ENCODE results near the gene PRLR.

The PRLR gene

DNA sequence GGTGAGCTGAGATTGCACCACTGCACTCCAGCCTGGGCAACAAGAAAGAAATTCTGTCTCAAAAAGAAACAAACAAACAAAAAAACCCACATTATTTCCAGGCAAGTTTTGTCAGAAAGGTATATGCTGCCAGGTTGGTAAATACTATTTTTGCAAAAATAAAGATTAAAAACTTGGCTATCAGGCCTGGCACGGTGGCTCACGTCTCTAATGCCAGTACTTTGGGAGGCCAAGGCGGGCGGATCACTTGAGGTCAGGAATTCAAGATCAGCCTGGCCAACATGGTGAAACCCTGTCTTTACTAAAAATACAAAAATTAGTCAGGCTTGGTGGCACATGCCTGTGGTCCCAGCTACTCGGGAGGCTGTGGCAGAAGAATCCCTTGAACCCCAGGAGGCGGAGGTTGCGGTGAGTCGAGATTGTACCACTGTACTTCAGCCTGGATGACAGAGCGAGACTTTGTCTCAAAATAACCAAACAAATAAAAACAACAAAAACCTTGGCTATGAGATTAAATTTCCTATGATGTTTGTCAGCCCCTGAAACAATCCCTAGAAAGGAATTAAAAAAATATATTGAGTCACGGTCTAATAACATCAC is 205.3 kb downstream of the PRLR start:
- TF ChIP-seq OSR1 (CRISPR knock-in tag; IDR thresholded peaks at IDR 0.05) (no peak), ISL1 (CRISPR knock-in tag; IDR thresholded peaks at IDR 0.05) (no peak)
- no peak for ATAC-seq

DNA sequence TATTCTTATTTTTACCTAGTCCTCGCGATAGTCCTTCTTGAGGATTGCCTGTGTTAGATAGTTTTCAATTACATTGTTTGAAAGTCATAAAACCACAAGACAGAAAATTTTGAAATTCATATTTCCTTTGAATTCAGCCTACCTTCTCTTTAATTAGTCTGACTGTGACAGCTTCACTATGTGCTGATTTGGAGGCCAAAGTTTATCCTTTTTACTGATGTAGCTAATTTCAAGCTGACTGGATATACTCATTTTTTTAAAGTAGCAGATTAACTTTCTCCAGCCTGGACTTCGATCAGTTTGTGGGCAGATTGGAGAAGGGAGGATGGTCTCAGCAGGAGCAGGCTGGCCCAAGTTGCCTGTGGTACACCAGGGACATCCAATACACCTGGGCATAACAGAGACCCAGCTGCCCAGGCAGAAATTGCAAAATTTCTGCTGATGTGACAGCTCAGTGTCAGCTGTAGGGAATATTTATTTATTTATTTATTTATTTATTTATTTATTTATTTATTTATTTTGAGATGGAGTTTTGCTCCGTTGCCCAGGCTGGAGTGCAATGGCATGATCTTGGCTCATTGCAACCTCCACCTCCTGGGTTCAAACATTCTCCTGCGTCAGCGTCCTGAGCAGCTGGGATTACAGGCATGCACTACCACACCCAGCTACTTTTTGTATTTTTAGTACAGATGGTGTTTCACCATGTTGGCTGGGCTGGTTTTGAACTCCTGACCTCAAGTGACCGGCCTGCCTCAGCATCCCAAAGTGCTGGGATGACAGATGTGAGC is 206.7 kb downstream of the PRLR start:
- TF ChIP-seq ARNTL (CRISPR knock-in tag; IDR thresholded peaks at IDR 0.05; ENCODE audit: borderline replicate concordance, low read depth) (no peak), ESRRG (CRISPR knock-in tag; IDR thresholded peaks at IDR 0.05) (no peak), TCF4 (CRISPR knock-in tag; IDR thresholded peaks at IDR 0.05; ENCODE audit: borderline replicate concordance) (no peak), TOX (CRISPR knock-in tag; IDR thresholded peaks at IDR 0.05; ENCODE audit: borderline replicate concordance) (no peak), CSDC2 (CRISPR knock-in tag; IDR thresholded peaks at IDR 0.05) (no peak), ZFP3 (CRISPR knock-in tag; IDR thresholded peaks at IDR 0.05) (no peak), RARB (CRISPR knock-in tag; IDR thresholded peaks at IDR 0.05) (no peak), SNAI2 (CRISPR knock-in tag; IDR thresholded peaks at IDR 0.05) (no peak), GLIS3 (CRISPR knock-in tag; IDR thresholded peaks at IDR 0.05) (no peak)
- TF ChIP-seq, protein P1, sequence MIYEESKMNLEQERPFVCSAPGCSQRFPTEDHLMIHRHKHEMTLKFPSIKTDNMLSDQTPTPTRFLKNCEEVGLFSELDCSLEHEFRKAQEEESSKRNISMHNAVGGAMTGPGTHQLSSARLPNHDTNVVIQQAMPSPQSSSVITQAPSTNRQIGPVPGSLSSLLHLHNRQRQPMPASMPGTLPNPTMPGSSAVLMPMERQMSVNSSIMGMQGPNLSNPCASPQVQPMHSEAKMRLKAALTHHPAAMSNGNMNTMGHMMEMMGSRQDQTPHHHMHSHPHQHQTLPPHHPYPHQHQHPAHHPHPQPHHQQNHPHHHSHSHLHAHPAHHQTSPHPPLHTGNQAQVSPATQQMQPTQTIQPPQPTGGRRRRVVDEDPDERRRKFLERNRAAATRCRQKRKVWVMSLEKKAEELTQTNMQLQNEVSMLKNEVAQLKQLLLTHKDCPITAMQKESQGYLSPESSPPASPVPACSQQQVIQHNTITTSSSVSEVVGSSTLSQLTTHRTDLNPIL (CRISPR knock-in tag; IDR thresholded peaks at IDR 0.05; ENCODE audit: low read depth): no peak
- TF ChIP-seq, protein P2, sequence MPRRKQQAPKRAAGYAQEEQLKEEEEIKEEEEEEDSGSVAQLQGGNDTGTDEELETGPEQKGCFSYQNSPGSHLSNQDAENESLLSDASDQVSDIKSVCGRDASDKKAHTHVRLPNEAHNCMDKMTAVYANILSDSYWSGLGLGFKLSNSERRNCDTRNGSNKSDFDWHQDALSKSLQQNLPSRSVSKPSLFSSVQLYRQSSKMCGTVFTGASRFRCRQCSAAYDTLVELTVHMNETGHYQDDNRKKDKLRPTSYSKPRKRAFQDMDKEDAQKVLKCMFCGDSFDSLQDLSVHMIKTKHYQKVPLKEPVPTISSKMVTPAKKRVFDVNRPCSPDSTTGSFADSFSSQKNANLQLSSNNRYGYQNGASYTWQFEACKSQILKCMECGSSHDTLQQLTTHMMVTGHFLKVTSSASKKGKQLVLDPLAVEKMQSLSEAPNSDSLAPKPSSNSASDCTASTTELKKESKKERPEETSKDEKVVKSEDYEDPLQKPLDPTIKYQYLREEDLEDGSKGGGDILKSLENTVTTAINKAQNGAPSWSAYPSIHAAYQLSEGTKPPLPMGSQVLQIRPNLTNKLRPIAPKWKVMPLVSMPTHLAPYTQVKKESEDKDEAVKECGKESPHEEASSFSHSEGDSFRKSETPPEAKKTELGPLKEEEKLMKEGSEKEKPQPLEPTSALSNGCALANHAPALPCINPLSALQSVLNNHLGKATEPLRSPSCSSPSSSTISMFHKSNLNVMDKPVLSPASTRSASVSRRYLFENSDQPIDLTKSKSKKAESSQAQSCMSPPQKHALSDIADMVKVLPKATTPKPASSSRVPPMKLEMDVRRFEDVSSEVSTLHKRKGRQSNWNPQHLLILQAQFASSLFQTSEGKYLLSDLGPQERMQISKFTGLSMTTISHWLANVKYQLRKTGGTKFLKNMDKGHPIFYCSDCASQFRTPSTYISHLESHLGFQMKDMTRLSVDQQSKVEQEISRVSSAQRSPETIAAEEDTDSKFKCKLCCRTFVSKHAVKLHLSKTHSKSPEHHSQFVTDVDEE (CRISPR knock-in tag; IDR thresholded peaks at IDR 0.05): no peak
- TF ChIP-seq, protein P3, sequence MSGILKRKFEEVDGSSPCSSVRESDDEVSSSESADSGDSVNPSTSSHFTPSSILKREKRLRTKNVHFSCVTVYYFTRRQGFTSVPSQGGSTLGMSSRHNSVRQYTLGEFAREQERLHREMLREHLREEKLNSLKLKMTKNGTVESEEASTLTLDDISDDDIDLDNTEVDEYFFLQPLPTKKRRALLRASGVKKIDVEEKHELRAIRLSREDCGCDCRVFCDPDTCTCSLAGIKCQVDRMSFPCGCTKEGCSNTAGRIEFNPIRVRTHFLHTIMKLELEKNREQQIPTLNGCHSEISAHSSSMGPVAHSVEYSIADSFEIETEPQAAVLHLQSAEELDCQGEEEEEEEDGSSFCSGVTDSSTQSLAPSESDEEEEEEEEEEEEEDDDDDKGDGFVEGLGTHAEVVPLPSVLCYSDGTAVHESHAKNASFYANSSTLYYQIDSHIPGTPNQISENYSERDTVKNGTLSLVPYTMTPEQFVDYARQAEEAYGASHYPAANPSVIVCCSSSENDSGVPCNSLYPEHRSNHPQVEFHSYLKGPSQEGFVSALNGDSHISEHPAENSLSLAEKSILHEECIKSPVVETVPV (CRISPR knock-in tag; IDR thresholded peaks at IDR 0.05): no peak
- TF ChIP-seq, protein P4, sequence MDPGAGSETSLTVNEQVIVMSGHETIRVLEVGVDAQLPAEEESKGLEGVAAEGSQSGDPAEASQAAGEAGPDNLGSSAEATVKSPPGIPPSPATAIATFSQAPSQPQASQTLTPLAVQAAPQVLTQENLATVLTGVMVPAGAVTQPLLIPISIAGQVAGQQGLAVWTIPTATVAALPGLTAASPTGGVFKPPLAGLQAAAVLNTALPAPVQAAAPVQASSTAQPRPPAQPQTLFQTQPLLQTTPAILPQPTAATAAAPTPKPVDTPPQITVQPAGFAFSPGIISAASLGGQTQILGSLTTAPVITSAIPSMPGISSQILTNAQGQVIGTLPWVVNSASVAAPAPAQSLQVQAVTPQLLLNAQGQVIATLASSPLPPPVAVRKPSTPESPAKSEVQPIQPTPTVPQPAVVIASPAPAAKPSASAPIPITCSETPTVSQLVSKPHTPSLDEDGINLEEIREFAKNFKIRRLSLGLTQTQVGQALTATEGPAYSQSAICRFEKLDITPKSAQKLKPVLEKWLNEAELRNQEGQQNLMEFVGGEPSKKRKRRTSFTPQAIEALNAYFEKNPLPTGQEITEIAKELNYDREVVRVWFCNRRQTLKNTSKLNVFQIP (CRISPR knock-in tag; IDR thresholded peaks at IDR 0.05; ENCODE audit: borderline replicate concordance, low read depth): no peak
- no peak for ATAC-seq

DNA sequence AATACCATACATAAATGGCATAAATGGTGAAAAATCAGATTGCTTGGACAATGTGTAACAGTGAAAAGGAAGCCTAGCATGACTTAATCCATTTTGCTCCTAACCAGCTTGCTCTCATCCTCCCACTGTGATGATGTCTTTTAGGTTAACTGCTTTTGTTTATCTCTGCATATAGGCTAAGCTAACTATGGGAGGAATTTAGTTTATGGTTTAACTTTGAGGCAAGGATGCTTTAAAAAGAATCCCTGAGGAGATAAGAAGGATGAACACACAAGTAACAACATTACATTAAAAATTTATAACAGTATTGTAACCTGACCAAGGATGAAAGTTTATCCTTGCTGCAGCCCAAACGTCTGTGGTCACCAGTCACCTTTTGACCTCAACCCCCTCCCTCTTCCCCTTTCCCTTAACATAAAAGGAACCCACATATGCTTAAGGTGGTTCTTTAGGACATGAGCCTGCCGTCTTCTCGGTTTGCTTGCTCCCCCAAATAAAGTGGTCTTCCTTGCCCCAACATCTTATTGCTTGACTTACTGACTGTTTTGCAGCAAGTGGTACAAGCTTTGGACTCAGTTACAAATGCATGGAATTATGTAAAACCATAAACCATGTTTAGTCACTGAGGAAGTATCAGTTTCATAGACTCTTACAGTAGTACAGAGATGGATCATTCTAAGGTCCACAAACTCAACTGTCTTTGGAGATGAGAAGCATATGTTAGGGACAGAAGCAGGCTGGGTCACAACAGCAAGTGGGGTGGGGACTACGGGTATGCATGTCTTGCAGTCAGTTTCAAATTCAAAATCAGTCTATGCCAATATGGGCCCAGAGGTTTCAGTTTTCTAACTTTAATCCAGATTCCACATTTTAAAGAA is 213.9 kb downstream of the PRLR start:
- no peak for TF ChIP-seq TCF4 (CRISPR knock-in tag; IDR thresholded peaks at IDR 0.05; ENCODE audit: borderline replicate concordance)
- TF ChIP-seq RARB (CRISPR knock-in tag; IDR thresholded peaks at IDR 0.05): no peak
- ATAC-seq: no peak

DNA sequence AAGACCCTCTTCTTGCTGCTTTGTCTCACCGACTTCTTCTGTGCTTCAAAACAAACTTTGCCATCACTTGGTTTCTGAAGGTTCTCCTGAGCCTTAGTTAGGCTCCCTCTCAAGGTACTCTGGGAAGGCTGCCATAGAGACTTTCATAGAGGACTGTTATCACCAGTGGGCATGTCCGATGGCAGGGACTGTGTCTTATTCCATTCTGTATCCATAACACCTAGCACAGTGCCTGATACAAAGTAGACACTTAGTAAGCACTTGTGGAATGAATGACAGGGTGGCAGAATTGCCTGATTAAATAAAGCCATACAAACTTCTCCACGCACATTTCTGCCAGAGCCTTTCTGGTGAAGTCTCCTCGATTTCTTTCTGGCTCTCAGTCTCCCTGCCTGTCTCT is 215.2 kb downstream of the PRLR start:
- no peak for ATAC-seq
- TF ChIP-seq, protein P2 (CRISPR knock-in tag; IDR thresholded peaks at IDR 0.05): no peak
- TF ChIP-seq TOX (CRISPR knock-in tag; IDR thresholded peaks at IDR 0.05; ENCODE audit: borderline replicate concordance) (no peak), ZNF8 (CRISPR knock-in tag; IDR thresholded peaks at IDR 0.05) (no peak), ZNF565 (CRISPR knock-in tag; conservative IDR thresholded peaks at IDR 0.05; ENCODE audit: low read depth) (no peak), ARNTL (CRISPR knock-in tag; IDR thresholded peaks at IDR 0.05; ENCODE audit: borderline replicate concordance, low read depth) (no peak), ZC3H10 (CRISPR knock-in tag; IDR thresholded peaks at IDR 0.05) (no peak), RARB (CRISPR knock-in tag; IDR thresholded peaks at IDR 0.05) (no peak), ZFP30 (CRISPR knock-in tag; IDR thresholded peaks at IDR 0.05) (no peak), SNAI2 (CRISPR knock-in tag; IDR thresholded peaks at IDR 0.05) (no peak), ISL1 (CRISPR knock-in tag; IDR thresholded peaks at IDR 0.05) (no peak), OSR1 (CRISPR knock-in tag; IDR thresholded peaks at IDR 0.05) (no peak), ZNF70 (CRISPR knock-in tag; IDR thresholded peaks at IDR 0.05) (no peak)
- TF ChIP-seq, protein P1 (CRISPR knock-in tag; IDR thresholded peaks at IDR 0.05; ENCODE audit: low read depth): no peak

Measured in SK-N-SH treated with all-trans-retinoic acid at 6 μM for 48 hours (cell line).